NCI-H345 (cell line): ENCODE results near the gene PODNL1.

Experiments used
- DNase-seq: peaks from one replicate; lab custom pipeline; 2025; lab: John Stamatoyannopoulos, UW

Gene PODNL1

GRCh38 chr19:13888281-13888680 lies 49.9 kb downstream of the PODNL1 start:
- no peak for DNase-seq

GRCh38 chr19:13887517-13887916 lies 50.7 kb downstream of the PODNL1 start:
- DNase-seq, result no peak

GRCh38 chr19:13887018-13887436 lies 51.2 kb downstream of the PODNL1 start:
- no peak for DNase-seq

- DNase-seq, result no peak
Measured at GRCh38 chr19:13885826-13886365, 52.3 kb downstream of the PODNL1 start.

- no peak for DNase-seq
Measured at GRCh38 chr19:13884726-13885591, 53.3 kb downstream of the PODNL1 start.

GRCh38 chr19:13883516-13884064 lies 54.6 kb downstream of the PODNL1 start:
- no peak for DNase-seq

GRCh38 chr19:13882836-13883235 lies 55.4 kb downstream of the PODNL1 start:
- no peak for DNase-seq

GRCh38 chr19:13882419-13882795 lies 55.8 kb downstream of the PODNL1 start:
- DNase-seq, result no peak

- DNase-seq, result no peak
Measured at GRCh38 chr19:13881692-13882418, 56.4 kb downstream of the PODNL1 start.

GRCh38 chr19:13881251-13881691 lies 56.9 kb downstream of the PODNL1 start:
- no peak for DNase-seq
